GM19193 (cell line): ENCODE measurements around the gene HPSE2.

Source experiments
- POLR2A ChIP-seq: IDR thresholded peaks from 4 replicates; pipeline ENCODE4 v1.6.1; 2011; ENCODE audit not compliant: insufficient read depth, insufficient read length; ENCODE audit errors: extremely low read depth

The HPSE2 gene

DNA sequence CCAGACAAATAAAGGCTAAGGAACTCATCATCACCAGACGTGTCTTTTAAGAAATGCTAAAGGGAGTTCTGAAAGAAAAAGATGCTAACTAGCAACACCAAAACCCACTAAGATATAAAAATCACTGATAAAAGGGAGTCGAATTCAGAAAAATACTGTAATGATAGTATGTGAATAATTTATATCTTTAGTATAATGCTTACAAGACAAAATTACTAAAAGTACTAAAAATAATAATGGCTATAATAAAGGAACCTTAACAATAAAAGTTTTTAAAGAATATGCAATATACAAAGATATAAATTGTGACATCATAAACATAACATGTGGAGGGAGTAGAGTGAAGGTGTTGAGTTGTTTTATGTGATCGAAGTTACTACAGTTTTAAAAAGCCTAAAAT lies 28.3 kb downstream of the HPSE2 start:
- TF ChIP-seq POLR2A = no peak

DNA sequence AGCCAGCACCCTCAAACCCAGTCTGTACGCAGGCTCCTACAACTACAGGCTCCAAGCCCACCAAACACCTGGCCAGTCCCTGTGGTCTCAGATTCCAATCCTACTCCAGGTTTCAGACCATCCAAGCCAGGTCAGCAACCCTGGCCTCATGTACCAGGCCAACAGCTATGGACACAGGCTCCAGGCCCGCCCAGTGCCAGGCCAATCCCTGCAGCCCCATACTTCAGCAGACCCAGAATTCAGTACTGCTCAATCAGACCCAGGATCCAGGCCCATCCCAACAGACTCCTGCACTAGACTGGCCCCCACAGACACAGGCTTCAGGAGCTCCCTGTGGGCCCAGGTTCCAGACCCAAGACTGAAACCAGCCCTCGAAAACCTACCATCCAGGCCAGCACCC lies 32.3 kb downstream of the HPSE2 start:
- no peak for TF ChIP-seq POLR2A

DNA sequence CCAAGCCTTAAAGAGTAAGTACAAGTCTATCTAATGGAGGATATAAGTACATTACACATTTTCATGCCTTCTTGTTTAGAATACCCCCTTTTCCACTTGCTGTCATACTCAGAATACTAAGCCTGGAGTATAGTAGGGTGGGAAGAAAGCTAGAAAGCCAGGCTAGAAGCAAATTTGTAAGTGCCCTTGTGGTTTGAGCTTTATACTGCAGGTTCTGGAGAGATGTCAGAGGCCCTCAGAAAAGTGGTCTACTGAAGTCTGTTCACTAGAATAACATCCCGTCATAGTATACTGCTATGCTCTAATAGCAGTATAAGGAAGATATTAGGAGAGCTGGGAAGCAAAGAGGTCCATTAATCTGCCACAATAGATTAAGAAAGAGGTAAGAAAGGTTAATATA lies 62.7 kb downstream of the HPSE2 start:
- TF ChIP-seq POLR2A = no peak

DNA sequence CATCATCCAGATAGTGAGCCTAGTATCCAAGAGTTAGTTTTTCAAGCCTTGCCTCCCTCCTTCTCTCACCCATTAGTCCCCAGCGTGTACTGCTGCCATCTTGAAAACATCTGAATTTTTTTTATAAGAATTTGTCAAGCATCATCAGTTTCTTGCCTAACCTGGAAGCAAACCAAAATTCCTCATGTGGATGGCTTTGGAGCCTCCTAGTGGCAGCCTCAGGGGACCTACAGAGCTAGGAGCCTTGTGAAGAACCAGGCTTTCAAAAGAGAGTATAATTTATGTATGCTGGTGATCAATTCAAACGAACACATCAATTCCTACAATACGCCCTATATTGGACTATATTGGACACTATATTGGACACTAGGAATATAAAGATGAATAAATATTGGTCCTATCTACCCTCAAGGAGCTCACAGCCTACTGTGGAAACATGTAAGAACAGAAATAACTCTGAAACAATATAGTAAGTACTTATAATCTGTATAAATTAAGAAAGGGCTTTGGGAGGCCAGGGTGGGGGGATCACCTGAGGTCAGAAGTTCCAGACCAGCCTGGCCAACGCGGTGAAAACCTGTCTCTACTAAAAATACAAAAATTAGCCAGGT lies 63.4 kb downstream of the HPSE2 start:
- no peak for TF ChIP-seq POLR2A

DNA sequence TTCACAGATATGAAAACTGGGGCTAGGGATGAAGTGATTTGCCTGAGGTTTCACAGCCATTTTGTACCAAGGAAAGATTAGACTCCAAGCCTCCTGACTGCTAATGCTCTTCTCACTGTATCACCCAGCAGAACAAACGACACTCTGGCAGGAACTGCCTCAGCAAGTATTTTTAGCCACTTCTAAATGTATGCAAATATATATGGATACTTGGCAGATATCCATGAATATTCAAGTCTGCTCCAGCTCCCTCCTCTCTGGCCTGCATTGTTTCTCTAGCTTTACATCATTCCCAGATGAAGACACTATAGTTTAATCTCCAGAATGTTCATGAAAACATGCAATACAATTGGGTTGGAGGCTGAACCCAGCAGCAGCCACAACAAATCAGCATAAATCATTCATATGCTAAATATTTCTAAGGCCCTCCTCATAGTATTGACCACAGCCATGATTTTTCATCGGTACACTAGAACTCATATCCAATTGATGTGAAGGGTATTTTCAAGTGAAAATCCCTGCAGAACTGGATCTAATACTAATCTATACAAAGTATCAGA lies 65.5 kb downstream of the HPSE2 start:
- no peak for TF ChIP-seq POLR2A

DNA sequence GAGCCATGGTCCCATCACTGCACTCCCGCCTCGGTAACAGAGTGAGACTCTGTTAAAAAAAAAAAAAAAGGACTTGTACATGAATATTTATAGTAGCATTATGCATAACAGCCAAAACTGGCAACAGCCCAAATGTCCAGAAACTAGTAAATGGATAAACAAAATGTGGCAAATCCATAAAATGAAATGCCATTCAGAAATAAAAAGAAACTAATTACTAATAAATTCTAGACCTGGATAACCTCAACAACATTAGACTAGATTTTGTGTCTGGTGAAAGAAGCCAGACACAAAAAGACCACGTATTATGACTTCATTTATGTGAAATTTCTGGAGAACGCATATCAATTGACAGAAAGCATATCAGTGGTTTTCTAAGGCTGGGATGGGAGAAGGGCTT lies 74.5 kb downstream of the HPSE2 start:
- no peak for TF ChIP-seq POLR2A

GRCh38 chr10:99143651-99144050 lies 92.0 kb downstream of the HPSE2 start:
- no peak for TF ChIP-seq POLR2A

DNA sequence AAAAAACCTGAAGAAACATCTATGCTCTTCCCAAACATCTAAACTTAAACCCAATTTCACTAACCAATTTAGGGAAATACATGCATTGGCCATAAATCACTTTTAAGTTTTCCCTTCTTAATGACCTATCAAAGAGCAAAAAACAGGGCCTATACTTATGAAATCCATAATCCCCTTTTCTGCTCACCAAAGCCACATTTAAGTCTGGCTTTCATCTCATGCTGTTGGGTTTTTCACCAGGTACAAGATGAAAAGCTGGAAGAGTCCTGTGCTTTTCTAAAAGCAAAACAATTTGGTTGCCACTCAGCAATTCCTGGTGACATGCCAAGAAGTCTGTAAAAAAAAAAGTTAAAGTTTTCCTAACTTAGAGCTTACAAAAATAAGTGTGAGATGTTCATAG lies 92.6 kb downstream of the HPSE2 start:
- TF ChIP-seq POLR2A = no peak

DNA sequence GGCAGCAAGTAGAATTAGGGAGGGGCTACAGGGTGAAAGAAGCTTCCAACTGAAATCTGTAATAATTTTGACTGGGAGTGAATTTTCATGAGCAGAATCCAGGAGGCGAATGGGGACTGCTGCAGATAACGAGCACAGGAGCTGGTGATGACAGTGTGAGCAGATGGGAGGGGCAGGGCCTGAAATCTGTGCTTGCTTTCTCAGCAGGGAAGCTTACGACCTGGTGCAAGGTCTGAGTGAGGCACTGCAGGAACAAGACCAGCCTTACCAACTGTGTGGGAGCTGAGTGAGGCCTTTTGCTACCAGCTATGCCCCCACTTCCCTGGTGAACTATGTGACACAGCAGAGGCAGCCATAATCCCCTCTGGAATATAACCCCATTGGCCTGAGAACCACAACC lies 109.8 kb downstream of the HPSE2 start:
- TF ChIP-seq POLR2A = no peak

GRCh38 chr10:99124376-99124775 lies 111.3 kb downstream of the HPSE2 start:
- no peak for TF ChIP-seq POLR2A

DNA sequence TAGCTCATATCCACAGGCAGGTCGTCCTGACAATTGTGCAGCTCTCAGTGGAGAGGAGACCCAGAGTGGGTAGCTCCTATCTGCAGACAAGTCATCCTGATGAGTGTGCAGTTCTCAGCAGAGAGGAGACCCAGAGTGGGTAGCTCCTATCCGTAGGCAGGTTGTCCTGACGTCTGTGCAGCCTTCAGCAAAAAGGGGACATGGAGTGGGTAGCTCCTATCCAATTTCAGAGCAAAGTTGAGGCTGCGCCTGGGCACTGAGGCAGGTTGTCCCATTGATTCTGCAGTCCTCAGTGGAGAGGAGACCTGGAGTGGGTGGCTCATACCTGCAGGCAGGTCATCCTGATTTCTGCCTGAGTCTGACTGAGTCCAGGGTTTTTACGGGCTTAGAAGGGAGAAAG lies 111.8 kb downstream of the HPSE2 start:
- no peak for TF ChIP-seq POLR2A

- TF ChIP-seq POLR2A = no peak
These were observed 112.3 kb downstream of the HPSE2 start for GRCh38 chr10:99123336-99123735.

GRCh38 chr10:99119258-99119748 lies 116.3 kb downstream of the HPSE2 start:
- TF ChIP-seq POLR2A = no peak

DNA sequence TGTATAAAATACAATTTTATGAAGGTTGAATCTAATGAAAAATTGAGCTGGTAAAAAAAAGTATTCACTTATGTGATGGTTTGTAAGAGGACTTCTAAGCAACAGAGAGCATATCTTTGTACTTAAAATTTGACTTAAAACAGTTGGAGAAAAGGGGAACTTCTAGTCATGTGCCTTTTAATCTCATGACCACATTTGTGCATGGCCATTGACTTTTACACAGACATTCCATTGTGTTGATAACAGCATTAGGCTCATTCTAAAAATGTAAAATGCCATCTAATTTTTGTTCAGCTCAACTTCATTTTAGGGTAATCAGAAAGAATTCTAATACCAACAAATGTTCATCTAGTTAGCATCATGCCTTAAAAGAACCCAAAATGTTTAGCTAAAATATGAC lies 119.9 kb downstream of the HPSE2 start:
- TF ChIP-seq POLR2A = no peak

DNA sequence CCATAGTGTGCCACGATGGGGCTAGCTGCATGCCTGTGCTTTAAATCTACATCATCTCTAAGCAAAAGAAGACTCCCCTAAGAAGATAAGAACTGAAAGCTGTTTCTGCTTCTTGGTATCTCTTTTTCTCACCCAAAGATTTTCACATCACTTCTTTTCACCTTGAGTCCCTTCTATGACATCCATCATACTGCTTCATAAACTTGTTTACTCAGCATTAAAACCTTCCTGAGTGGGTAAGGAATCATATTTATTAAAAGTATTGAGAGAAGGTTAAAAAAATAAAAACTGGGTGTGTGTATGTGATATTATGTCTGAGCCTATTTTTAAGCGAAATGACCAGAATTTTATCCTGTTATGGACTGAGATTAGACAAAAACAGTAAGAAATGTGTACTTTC lies 150.3 kb downstream of the HPSE2 start:
- no peak for TF ChIP-seq POLR2A

GRCh38 chr10:99084161-99084560 lies 151.5 kb downstream of the HPSE2 start:
- TF ChIP-seq POLR2A = no peak
